Right lobe of liver (tissue), 4 donors: Measurements from ENCODE around the gene TRAPPC2L.

Experiments
- POLR2A ChIP-seq: fragments of 450-650 bp; IDR thresholded peaks from one replicate; pipeline ENCODE4 v1.6.1; 2017; ENCODE audit warnings: antibody characterized with exemption, mild to moderate bottlenecking
- TF ChIP-seq, protein P1 (sequence below), 4 donors: fragments of 200-600 bp in 3 of 4; fragments of 450-650 bp in 1 of 4; IDR thresholded peaks; one replicate each; pipeline versions ENCODE4 v1.5.1 to v1.8.0; 2016 to 2022; ENCODE audit warnings: antibody characterized with exemption in 4 of 4, mild to moderate bottlenecking in 2 of 4
- donor health status: DM: no; HTN: no; CAD: no.
- donor health status: DM: no; HTN: no; CAD: no.
- donor health status: DM: no; HTN: yes; CAD: no.

DNA sequence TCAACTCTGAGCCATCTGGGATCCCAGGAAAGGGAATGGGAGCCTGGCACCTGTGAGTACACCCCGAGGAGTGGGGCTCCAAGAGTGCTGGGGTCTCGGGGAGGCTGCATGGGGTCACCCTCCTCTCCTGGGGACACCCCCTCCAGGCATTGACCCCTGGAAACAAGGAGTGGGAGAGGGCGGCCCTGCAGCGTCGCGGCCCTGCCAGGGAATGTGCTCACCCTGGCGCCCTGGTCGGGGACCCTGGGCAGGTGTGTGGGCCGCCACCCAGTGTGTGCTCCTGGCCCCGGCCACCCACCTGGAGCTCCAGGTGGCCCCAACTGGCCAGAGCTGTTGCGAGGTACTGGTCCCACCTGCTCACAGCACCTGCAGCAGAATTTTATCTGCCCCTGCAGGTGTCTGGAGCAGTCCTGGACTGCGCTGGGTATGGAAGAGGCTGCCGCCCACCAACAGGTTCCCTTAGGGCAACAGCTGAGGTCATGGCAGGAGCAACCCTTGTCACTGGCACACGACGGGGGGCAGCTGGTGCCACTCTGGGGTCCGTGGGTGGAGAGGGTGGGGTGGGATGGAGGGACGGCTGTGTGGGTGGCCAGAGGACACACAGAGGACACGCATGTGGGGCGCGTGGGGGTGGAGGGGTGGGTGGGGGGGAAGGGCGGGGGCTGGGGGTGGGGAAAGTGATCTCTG is 14.9 kb downstream of the TRAPPC2L start:
- TF ChIP-seq, protein P1, sequence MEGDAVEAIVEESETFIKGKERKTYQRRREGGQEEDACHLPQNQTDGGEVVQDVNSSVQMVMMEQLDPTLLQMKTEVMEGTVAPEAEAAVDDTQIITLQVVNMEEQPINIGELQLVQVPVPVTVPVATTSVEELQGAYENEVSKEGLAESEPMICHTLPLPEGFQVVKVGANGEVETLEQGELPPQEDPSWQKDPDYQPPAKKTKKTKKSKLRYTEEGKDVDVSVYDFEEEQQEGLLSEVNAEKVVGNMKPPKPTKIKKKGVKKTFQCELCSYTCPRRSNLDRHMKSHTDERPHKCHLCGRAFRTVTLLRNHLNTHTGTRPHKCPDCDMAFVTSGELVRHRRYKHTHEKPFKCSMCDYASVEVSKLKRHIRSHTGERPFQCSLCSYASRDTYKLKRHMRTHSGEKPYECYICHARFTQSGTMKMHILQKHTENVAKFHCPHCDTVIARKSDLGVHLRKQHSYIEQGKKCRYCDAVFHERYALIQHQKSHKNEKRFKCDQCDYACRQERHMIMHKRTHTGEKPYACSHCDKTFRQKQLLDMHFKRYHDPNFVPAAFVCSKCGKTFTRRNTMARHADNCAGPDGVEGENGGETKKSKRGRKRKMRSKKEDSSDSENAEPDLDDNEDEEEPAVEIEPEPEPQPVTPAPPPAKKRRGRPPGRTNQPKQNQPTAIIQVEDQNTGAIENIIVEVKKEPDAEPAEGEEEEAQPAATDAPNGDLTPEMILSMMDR (IDR thresholded peaks at IDR 0.05) = no peak
- no peak for TF ChIP-seq POLR2A
